CD14-positive monocyte (primary cell): ENCODE measurements around the gene GRAMD2B. TPM values are rescaled to one million over a fixed set of nuclear protein-coding genes. Genes with fewer than 3 reads are reported as not detected.

Experiments
- DNase-seq, 3 donors: peaks; one replicate each; pipeline ENCODE4 v3.0.0-alpha.2; 2011 to 2022
- H2AFZ ChIP-seq: 2 replicates; pipeline ENCODE4 v1.6.0; 2012; ENCODE audit warnings: mild to moderate bottlenecking, low read depth, low read length, inconsistent platforms; ENCODE audit not compliant: insufficient read depth, poor library complexity, severe bottlenecking
- H3K27ac ChIP-seq, 2 donors: 1 replicate in 1 of 2; 2 replicates in 1 of 2; pipeline ENCODE4 v1.5.1; 2012 to 2013; ENCODE audit warnings: low read length in 2 of 2, control low read depth in 1 of 2, inconsistent platforms in 1 of 2, low read depth in 1 of 2, mild to moderate bottlenecking in 1 of 2
- H3K27me3 ChIP-seq, 2 donors: one replicate each; pipeline versions ENCODE4 v1.6.0 to v1.6.1; 2011 to 2013; ENCODE audit warnings: low read length in 2 of 2; ENCODE audit not compliant: control insufficient read depth in 2 of 2, insufficient read depth in 2 of 2
- H3K36me3 ChIP-seq, 2 donors: replicated peaks in 1 of 2; 1 replicate in 1 of 2; 2 replicates in 1 of 2; pipeline versions ENCODE4 v1.5.1 to v1.6.1; 2012 to 2013; ENCODE audit warnings: low read length in 2 of 2, control low read depth in 1 of 2, inconsistent platforms in 1 of 2, mild to moderate bottlenecking in 1 of 2; ENCODE audit not compliant: insufficient read depth in 2 of 2, control insufficient read depth in 1 of 2
- H3K4me1 ChIP-seq, 2 donors: 1 replicate in 1 of 2; 2 replicates in 1 of 2; pipeline versions ENCODE4 v1.5.1 to v1.6.1; 2012 to 2013; ENCODE audit warnings: low read length in 2 of 2, control low read depth in 1 of 2, inconsistent platforms in 1 of 2, mild to moderate bottlenecking in 1 of 2, moderate library complexity in 1 of 2; ENCODE audit not compliant: insufficient read depth in 2 of 2, control insufficient read depth in 1 of 2
- H3K4me2 ChIP-seq: replicated peaks from 2 replicates; pipeline ENCODE3; 2012; ENCODE audit warnings: low read length, moderate library complexity, mild to moderate bottlenecking; ENCODE audit not compliant: poor library complexity, severe bottlenecking; ENCODE audit errors: extremely low read depth
- H3K4me3 ChIP-seq, 3 experiments: fragments of 200-600 bp in 1 of 3; sonication (generic) in 1 of 3; replicated peaks in 1 of 3; 1 replicate in 2 of 3; 2 replicates in 1 of 3; pipeline ENCODE4 v1.5.1; 2011 to 2013; ENCODE audit warnings: low read length in 3 of 3, mild to moderate bottlenecking in 3 of 3, control low read depth in 2 of 3, low read depth in 2 of 3, inconsistent platforms in 1 of 3, moderate library complexity in 1 of 3
- H3K79me2 ChIP-seq: 2 replicates; pipeline ENCODE4 v1.6.0; 2012; ENCODE audit warnings: mild to moderate bottlenecking, control low read depth, inconsistent platforms, low read length, moderate library complexity; ENCODE audit not compliant: insufficient read depth
- H3K9ac ChIP-seq: 2 replicates; pipeline ENCODE4 v1.6.0; 2017; ENCODE audit warnings: low read length, mild to moderate bottlenecking; ENCODE audit not compliant: insufficient read depth, poor library complexity, severe bottlenecking
- H3K9me3 ChIP-seq, 2 donors: replicated peaks in 1 of 2; 1 replicate in 1 of 2; 2 replicates in 1 of 2; pipeline versions ENCODE4 v1.5.1 to v1.6.1; 2012 to 2013; ENCODE audit warnings: low read length in 2 of 2, control low read depth in 1 of 2; ENCODE audit not compliant: control insufficient read depth in 1 of 2, insufficient read depth in 1 of 2
- H4K20me1 ChIP-seq: 2 replicates; pipeline ENCODE4 v1.6.0; 2012; ENCODE audit warnings: mild to moderate bottlenecking, low read length, control low read depth, moderate library complexity; ENCODE audit not compliant: insufficient read depth
- H3K27ac Mint-ChIP-seq, 7 donors: one replicate each; pipeline ENCODE4 v1.8.0; 2020; ENCODE audit warnings: mild to moderate bottlenecking in 7 of 7, mixed read lengths in 7 of 7, moderate library complexity in 6 of 7, inconsistent platforms in 2 of 7
- H3K27me3 Mint-ChIP-seq, 3 donors: one replicate each; pipeline ENCODE4 v1.8.0; 2021 to 2022; ENCODE audit warnings: low read depth in 3 of 3, mild to moderate bottlenecking in 3 of 3, mixed read lengths in 3 of 3, moderate library complexity in 3 of 3, inconsistent platforms in 1 of 3
- H3K36me3 Mint-ChIP-seq, 2 donors: one replicate each; pipeline ENCODE4 v1.8.0; 2020; ENCODE audit warnings: mixed read lengths in 2 of 2, inconsistent platforms in 1 of 2, mild to moderate bottlenecking in 1 of 2
- H3K4me1 Mint-ChIP-seq: one replicate; pipeline ENCODE4 v1.8.0; 2020; ENCODE audit warnings: mild to moderate bottlenecking, mixed read lengths
- H3K4me3 Mint-ChIP-seq, 2 donors: one replicate each; pipeline ENCODE4 v1.8.0; 2020; ENCODE audit warnings: mild to moderate bottlenecking in 2 of 2, mixed read lengths in 2 of 2, moderate library complexity in 1 of 2
- H3K9me3 Mint-ChIP-seq, 7 donors: one replicate each; pipeline ENCODE4 v1.8.0; 2020 to 2022; ENCODE audit warnings: mixed read lengths in 7 of 7, mild to moderate bottlenecking in 6 of 7, moderate library complexity in 6 of 7, inconsistent platforms in 2 of 7
- CTCF ChIP-seq: fragments of 200-600 bp; IDR thresholded peaks from one replicate; pipeline ENCODE4 v1.8.0; 2022; ENCODE audit warnings: antibody characterized with exemption, mild to moderate bottlenecking
- WGBS: methylation state at CpG from one replicate; pipeline ENCODE4 v1.1.5; 2013; ENCODE audit warnings: missing lambda C conversion rate; ENCODE audit not compliant: insufficient coverage; 5-methylcytosine and 5-hydroxymethylcytosine counted together
- intact Hi-C, 2 donors: fragments of 100-400 bp; cut with micrococcal nuclease; formaldehyde crosslinking; loops; one replicate each; pipeline versions ENCODE4 v1.15.0 to v1.15.1; 2023
- polyA plus RNA-seq, 3 donors: library from polyadenylated mRNA; depleted of rRNA in 1 of 3; unstranded in 2 of 3; stranded (reverse) in 1 of 3; fragments of 300-500 nt in 2 of 3; fragments of >200 nt in 1 of 3; fragmentation: Illumina TruSeq in 2 of 3; gene quantifications; 1 replicate in 2 of 3; 2 replicates in 1 of 3; pipeline ENCODE4 v1.2.3, GENCODE V29; 2012 to 2021

The GRAMD2B gene
- polyA plus RNA-seq, 3 donors = 0.79 to 1.2 (median 1.1) TPM

GRCh38 chr5:126521130-126521529 is 97.9 kb downstream of the GRAMD2B start:
- no peaks in the 10 kb centered on the region for H4K20me1 ChIP-seq
- no peaks in the 10 kb centered on the region for H3K9me3 ChIP-seq
- Mint-ChIP-seq H3K27ac (no peak overlapping the region), H3K4me1 (peaks cover 6% of the 10 kb centered on the region), H3K9me3 (peaks cover 0 to 3% (median 0%) of the 10 kb centered on the region in 7 donors), H3K27me3 (peaks cover 0 to 6% (median 3%) of the 10 kb centered on the region in 3 donors), H3K36me3 (no peaks in the 10 kb centered on the region), H3K4me3 (no peak overlapping the region)
- H3K27ac ChIP-seq = no peak overlapping the region
- no peak overlapping the region for H2AFZ ChIP-seq
- H3K4me1 ChIP-seq = peaks cover 4 to 5% of the 10 kb centered on the region in 2 donors
- no peaks in the 10 kb centered on the region for H3K79me2 ChIP-seq
- no peak overlapping the region for H3K9ac ChIP-seq
- H3K4me3 ChIP-seq = no peak overlapping the region
- TF ChIP-seq CTCF = no peak
- no peaks in the 10 kb centered on the region for H3K27me3 ChIP-seq
- H3K36me3 ChIP-seq = no peaks in the 10 kb centered on the region
- no peak for DNase-seq
- no peak overlapping the region for H3K4me2 ChIP-seq
- intact Hi-C loops = no loop called here

- intact Hi-C loops = no loop called here
- Histone ChIP-seq H4K20me1 (no peaks in the 10 kb centered on the region), H3K27ac (no peak overlapping the region), H3K36me3 (no peaks in the 10 kb centered on the region), H3K79me2 (no peaks in the 10 kb centered on the region), H3K9ac (no peak overlapping the region), H3K27me3 (no peaks in the 10 kb centered on the region), H3K9me3 (no peaks in the 10 kb centered on the region), H2AFZ (no peak overlapping the region), H3K4me2 (no peak overlapping the region), H3K4me3 (no peak overlapping the region), H3K4me1 (peaks cover 4 to 5% of the 10 kb centered on the region in 2 donors)
- Mint-ChIP-seq H3K27ac (no peak overlapping the region), H3K4me3 (no peak overlapping the region), H3K4me1 (peaks cover 6% of the 10 kb centered on the region), H3K9me3 (peaks cover 0 to 5% (median 0%) of the 10 kb centered on the region in 7 donors), H3K27me3 (peaks cover 3 to 6% (median 5%) of the 10 kb centered on the region in 3 donors), H3K36me3 (no peaks in the 10 kb centered on the region)
- no peak for TF ChIP-seq CTCF
- no peak for DNase-seq
- whole genome bisulfite sequencing = no CpG with 5 or more reads among the region's 8 CpGs
These were observed 100.8 kb downstream of the GRAMD2B start for GRCh38 chr5:126523818-126524510.
